Osteoblast (primary cell): ENCODE results near the gene HNRNPUL2. TPM values are rescaled to one million over a fixed set of nuclear protein-coding genes. Genes with fewer than 3 reads are reported as not detected.
A peak's percentile ranks its signal among the peaks of the same experiment; 100 is the strongest.

Experiments used
- DNase-seq: peaks from one replicate; pipeline ENCODE4 v3.0.0; 2011; ENCODE audit warnings: low spot score, mixed read lengths; ENCODE audit not compliant: insufficient read length; ENCODE audit errors: missing footprints
- H2AFZ ChIP-seq: 2 replicates; pipeline ENCODE4 v1.6.0; 2011; ENCODE audit warnings: mild to moderate bottlenecking, low read length
- H3K27ac ChIP-seq: 2 replicates; pipeline ENCODE4 v1.5.1; 2011; ENCODE audit warnings: mild to moderate bottlenecking, low read depth, low read length, moderate library complexity
- H3K27me3 ChIP-seq: 2 replicates; pipeline ENCODE4 v1.6.0; 2012; ENCODE audit warnings: mild to moderate bottlenecking, control low read depth, inconsistent platforms, low read length, moderate library complexity; ENCODE audit not compliant: insufficient read depth
- H3K36me3 ChIP-seq: 2 replicates; pipeline ENCODE4 v1.5.1; 2011; ENCODE audit warnings: mild to moderate bottlenecking, low read length, control low read depth, moderate library complexity; ENCODE audit not compliant: insufficient read depth
- H3K4me1 ChIP-seq: 2 replicates; pipeline ENCODE4 v1.5.1; 2011; ENCODE audit warnings: mild to moderate bottlenecking, low read length, control low read depth, moderate library complexity; ENCODE audit not compliant: insufficient read depth
- H3K4me2 ChIP-seq: 2 replicates; pipeline ENCODE4 v1.6.0; 2011; ENCODE audit warnings: mild to moderate bottlenecking, low read length; ENCODE audit not compliant: insufficient read depth
- H3K4me3 ChIP-seq: fragments of 200-600 bp; sonication (generic); 3 replicates; pipeline ENCODE4 v1.5.1; 2012; ENCODE audit warnings: mild to moderate bottlenecking, low read length, inconsistent platforms; ENCODE audit not compliant: insufficient read depth
- H3K79me2 ChIP-seq: 2 replicates; pipeline ENCODE4 v1.6.0; 2012; ENCODE audit warnings: mild to moderate bottlenecking, low read length, control low read depth, inconsistent platforms; ENCODE audit not compliant: insufficient read depth
- H3K9me3 ChIP-seq: 2 replicates; pipeline ENCODE4 v1.5.1; 2011; ENCODE audit warnings: low read depth, low read length, control low read depth
- H4K20me1 ChIP-seq: 2 replicates; pipeline ENCODE4 v1.6.0; 2012; ENCODE audit warnings: mild to moderate bottlenecking, low read length, control low read depth; ENCODE audit not compliant: insufficient read depth
- total RNA-seq: library from RNA; depleted of rRNA; stranded (reverse); fragments of >200 nt; gene quantifications from 2 replicates; pipeline ENCODE4 v1.2.3, GENCODE V29; 2012
- TF ChIP-seq, protein P1 (sequence below): IDR thresholded peaks from 2 replicates; pipeline ENCODE4 v1.5.1; 2011; ENCODE audit warnings: mild to moderate bottlenecking, low read depth, low read length, moderate library complexity; ENCODE audit errors: extremely low read depth

HNRNPUL2 gene
- total RNA-seq, 1 donor = 18.8 TPM

DNA sequence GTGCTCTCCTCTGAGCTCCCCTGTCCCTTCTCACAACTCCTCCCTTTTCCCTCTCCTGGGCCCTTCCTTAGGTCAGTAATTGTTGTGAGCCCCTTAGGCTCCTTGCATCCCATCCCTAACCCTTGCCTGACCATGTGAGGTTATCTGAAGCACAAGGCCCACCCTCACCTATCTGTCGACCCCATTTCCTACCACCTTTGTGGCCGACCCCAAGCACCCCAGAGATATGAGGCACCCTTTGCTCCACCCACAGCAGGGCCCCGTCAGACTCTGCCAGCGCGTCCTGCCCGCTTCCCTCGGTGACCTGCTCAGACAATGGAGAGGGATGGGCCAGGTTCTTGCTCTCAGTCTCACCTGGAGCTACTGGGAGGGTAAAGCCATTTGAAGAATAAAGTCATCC is 18.5 kb downstream of the HNRNPUL2 start:
- Histone ChIP-seq H2AFZ (peak overlapping the region; percentile 92), H3K27me3 (no peaks in the 10 kb centered on the region), H3K36me3 (peaks cover 35% of the 10 kb centered on the region), H3K79me2 (peaks cover 13% of the 10 kb centered on the region), H3K9me3 (no peaks in the 10 kb centered on the region), H4K20me1 (no peaks in the 10 kb centered on the region), H3K4me3 (peak overlapping the region; percentile 82), H3K4me1 (peaks cover 29% of the 10 kb centered on the region), H3K27ac (peak overlapping the region; percentile 86), H3K4me2 (peak overlapping the region; percentile 98)
- TF ChIP-seq, protein P1, sequence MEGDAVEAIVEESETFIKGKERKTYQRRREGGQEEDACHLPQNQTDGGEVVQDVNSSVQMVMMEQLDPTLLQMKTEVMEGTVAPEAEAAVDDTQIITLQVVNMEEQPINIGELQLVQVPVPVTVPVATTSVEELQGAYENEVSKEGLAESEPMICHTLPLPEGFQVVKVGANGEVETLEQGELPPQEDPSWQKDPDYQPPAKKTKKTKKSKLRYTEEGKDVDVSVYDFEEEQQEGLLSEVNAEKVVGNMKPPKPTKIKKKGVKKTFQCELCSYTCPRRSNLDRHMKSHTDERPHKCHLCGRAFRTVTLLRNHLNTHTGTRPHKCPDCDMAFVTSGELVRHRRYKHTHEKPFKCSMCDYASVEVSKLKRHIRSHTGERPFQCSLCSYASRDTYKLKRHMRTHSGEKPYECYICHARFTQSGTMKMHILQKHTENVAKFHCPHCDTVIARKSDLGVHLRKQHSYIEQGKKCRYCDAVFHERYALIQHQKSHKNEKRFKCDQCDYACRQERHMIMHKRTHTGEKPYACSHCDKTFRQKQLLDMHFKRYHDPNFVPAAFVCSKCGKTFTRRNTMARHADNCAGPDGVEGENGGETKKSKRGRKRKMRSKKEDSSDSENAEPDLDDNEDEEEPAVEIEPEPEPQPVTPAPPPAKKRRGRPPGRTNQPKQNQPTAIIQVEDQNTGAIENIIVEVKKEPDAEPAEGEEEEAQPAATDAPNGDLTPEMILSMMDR = no peak
- no peak for DNase-seq

DNA sequence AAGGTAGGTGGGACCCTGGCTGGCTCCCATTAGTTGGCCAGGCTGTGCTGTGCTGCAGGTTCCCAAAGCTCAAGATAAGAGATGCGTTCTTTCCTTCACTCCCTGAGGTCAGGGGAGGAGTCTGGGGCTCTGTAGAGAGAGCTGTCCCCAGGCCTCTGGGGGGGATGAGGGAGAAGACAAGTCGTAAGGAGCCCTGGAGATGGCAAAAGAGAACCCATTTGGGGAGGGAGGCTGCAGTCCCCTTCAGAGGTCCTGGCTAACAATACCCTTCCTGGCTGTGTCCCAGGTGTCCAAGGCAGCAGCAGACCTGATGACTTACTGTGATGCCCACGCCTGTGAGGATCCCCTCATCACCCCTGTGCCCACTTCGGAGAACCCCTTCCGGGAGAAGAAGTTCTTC is 18.9 kb downstream of the HNRNPUL2 start:
- Histone ChIP-seq H3K4me1 (peaks cover 29% of the 10 kb centered on the region), H2AFZ (no peak overlapping the region), H4K20me1 (no peaks in the 10 kb centered on the region), H3K4me3 (peak overlapping the region; percentile 82), H3K9me3 (no peaks in the 10 kb centered on the region), H3K4me2 (peak overlapping the region; percentile 98), H3K36me3 (peaks cover 31% of the 10 kb centered on the region), H3K27me3 (no peaks in the 10 kb centered on the region), H3K27ac (peak overlapping the region; percentile 86), H3K79me2 (peaks cover 13% of the 10 kb centered on the region)
- TF ChIP-seq, protein P1 = no peak
- DNase-seq = peak; percentile 35

DNA sequence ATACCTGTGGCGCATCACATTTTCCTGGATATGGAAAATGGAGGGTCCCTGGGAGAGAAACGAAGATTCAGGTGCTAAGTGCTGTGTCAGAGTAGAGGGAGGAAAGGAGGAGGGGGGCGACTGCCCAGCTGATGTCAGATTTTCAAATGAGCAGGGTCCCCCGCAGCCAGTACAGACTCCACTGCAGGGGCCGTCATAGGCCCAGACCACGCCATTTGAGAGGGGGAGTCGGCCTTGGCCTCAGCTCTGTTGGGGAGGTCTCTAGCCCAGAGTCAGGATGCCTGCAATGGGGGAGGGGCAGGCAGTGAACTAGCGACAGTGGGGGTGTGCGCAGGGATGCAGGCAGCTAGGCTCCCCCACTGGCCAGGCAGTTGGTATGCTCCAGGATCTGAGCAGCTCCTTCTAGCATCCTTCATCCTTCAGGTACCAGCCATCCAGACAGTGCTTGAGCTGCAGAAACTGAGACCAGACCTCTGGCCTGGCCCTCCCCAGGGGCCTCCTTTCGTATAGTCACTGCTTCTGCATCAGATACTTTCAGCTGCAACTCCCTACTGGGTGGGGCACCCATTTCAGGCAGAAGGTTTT is 19.9 kb downstream of the HNRNPUL2 start, which contains the start of the genes BSCL2 and GNG3:
BSCL2 (minus strand) TSS at position 148 of the 585 bp plus-strand sequence. CDS start 229 bp downstream, outside the sequence.
GNG3 (plus strand) TSS at position 400 of the 585 bp plus-strand sequence. CDS start 620 bp downstream, outside the sequence.
- DNase-seq = no peak
- TF ChIP-seq, protein P1 = no peak
- Histone ChIP-seq H3K36me3 (peaks cover 24% of the 10 kb centered on the region), H3K4me3 (peak within 1 kb of the TSS; percentile 75), H3K27me3 (no peaks in the 10 kb centered on the region), H3K9me3 (no peaks in the 10 kb centered on the region), H2AFZ (peak within 1 kb of the TSS; percentile 75), H3K4me2 (peak within 1 kb of the TSS; percentile 98), H4K20me1 (no peaks in the 10 kb centered on the region), H3K79me2 (peaks cover 10% of the 10 kb centered on the region), H3K4me1 (peaks cover 29% of the 10 kb centered on the region), H3K27ac (peak within 1 kb of the TSS; percentile 34)

DNA sequence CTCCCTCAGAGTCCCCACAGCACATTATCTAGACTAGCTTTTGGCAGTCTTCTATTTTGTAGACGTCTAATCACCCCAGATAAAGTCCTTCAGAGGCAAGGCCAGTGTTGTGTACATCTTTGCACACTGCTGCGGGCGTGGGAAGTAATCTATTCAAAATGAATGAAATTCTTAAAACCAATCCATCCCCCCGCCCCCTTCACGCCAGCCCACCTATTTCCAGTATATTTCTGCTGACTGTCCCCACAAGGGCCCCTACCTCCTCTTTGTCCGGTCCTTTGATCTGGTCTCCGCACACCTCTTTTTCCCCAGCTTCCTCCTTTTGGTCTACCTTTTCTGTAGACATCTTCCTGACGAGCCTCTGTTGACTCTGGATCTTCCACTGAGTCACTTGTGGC is 20.4 kb downstream of the HNRNPUL2 start:
- H4K20me1 ChIP-seq = no peaks in the 10 kb centered on the region
- peak overlapping the region; percentile 98 for H3K4me2 ChIP-seq
- peaks cover 29% of the 10 kb centered on the region for H3K4me1 ChIP-seq
- H3K4me3 ChIP-seq = peak overlapping the region; percentile 75
- no peaks in the 10 kb centered on the region for H3K27me3 ChIP-seq
- TF ChIP-seq, protein P1 = no peak
- H3K79me2 ChIP-seq = peaks cover 10% of the 10 kb centered on the region
- H3K9me3 ChIP-seq = no peaks in the 10 kb centered on the region
- no peak overlapping the region for H2AFZ ChIP-seq
- H3K27ac ChIP-seq = no peak overlapping the region
- DNase-seq = no peak
- peaks cover 22% of the 10 kb centered on the region for H3K36me3 ChIP-seq
